ENCODE data around the gene SHOX. TPM values are rescaled to one million over a fixed set of nuclear protein-coding genes. Genes with fewer than 3 reads are reported as not detected.

SHOX gene
- total and polyA plus RNA-seq, 10 of the 15 experiments (the other 5 are each of a cell fraction or from before 2014, with no cell fraction given): 0.42 TPM; not detected in 9

DNA sequence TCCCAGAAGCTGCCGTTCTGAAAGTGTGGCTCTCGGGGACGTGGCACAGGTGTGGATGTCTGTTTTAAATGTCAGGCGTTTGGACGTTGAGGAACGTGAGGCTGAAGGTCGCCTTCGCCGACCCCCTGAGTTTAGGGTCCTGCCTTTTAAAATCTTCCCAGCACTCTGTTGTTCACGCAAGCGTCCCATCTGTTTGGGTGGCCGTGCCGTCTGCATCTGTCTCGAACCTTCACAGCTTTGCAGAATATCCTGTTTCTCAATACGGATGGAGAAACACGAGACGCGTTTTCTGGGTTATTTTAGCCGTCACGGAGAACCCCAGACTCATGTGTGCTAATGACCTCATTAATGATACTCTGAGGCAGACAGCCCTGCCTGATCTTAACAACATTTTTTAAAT lies 31.5 kb downstream of the SHOX start:
- H4K20me1 ChIP-seq (ENCODE audit: control insufficient read depth, insufficient read depth): no peaks in the 10 kb centered on the region
- CTCF ChIA-PET: no interaction called here
- FAIRE-seq (no peak), DNase-seq (ENCODE audit: low read depth, low spot score) (no peak), ATAC-seq (no peak)
- intact Hi-C loops (cut with micrococcal nuclease; ENCODE audit: unreplicated experiment) (no loop called here), in situ Hi-C loops (cut with MboI) (no loop called here)
- H3K4me2 ChIP-seq (ENCODE audit: control insufficient read depth, insufficient read depth): no peak overlapping the region
- no peaks in the 10 kb centered on the region; the same call in 1 of the 3 replicates for H3K9me3 ChIP-seq (replicated peaks; ENCODE audit: control insufficient read depth, insufficient read depth, low read length)
- 75% methylated on average over 20 of the region's 20 CpGs for WGBS (ENCODE audit: insufficient coverage, insufficient replicate concordance, low lambda C conversion rate, missing lambda C conversion rate)
- no peak overlapping the region for H2AFZ ChIP-seq (ENCODE audit: control insufficient read depth, low read depth, low read length)
- no peak overlapping the region for H3K27ac ChIP-seq (ENCODE audit: control insufficient read depth, insufficient read depth)
- POLR2A ChIA-PET: no interaction called here
- H3K9ac ChIP-seq (ENCODE audit: control insufficient read depth, insufficient read depth, low read length): no peak overlapping the region
- RAD21 ChIA-PET (ENCODE audit: unreplicated experiment): no interaction called here
- H3K79me2 ChIP-seq (ENCODE audit: control insufficient read depth, insufficient read depth, low read length): no peaks in the 10 kb centered on the region
- no peaks in the 10 kb centered on the region for H3K36me3 ChIP-seq (ENCODE audit: control insufficient read depth in 2 of 2, insufficient read depth in 2 of 2, low read length in 1 of 2)
- H3K4me1 ChIP-seq (ENCODE audit: control insufficient read depth, insufficient read depth, low read length): no peaks in the 10 kb centered on the region
- no peak overlapping the region for H3K4me3 ChIP-seq
- no TSS peak for BruUV-seq (replicated peaks)
- SMC1A ChIA-PET (ENCODE audit: uncharacterized antibody, unreplicated experiment): no interaction called here
- H3K27me3 ChIP-seq (replicated peaks in 1 of 2; ENCODE audit: control insufficient read depth in 2 of 2, insufficient read depth in 2 of 2, low read length in 1 of 2): no peaks in the 10 kb centered on the region
- TF ChIP-seq SKIL (IDR thresholded peaks at IDR 0.05; ENCODE audit: low read depth, poor library complexity, severe bottlenecking) (no peak), ZNF384 (IDR thresholded peaks at IDR 0.05; ENCODE audit: borderline replicate concordance, low read depth, low read length) (no peak), RELB (IDR thresholded peaks at IDR 0.05; ENCODE audit: low read depth) (no peak), PRDM15 (CRISPR knock-in tag; IDR thresholded peaks at IDR 0.05) (no peak), MEF2A (IDR thresholded peaks at IDR 0.05; ENCODE audit: insufficient read depth, low read depth, low read length) (no peak), CHD1 (IDR thresholded peaks at IDR 0.05; ENCODE audit: low read depth, low read length) (no peak), SUZ12 (IDR thresholded peaks at IDR 0.05; ENCODE audit: unreplicated experiment) (no peak), SRF (IDR thresholded peaks at IDR 0.05; ENCODE audit: low read depth in 2 of 2, low read length in 2 of 2) (no peak), KAT2A (conservative IDR thresholded peaks at IDR 0.05; ENCODE audit: control insufficient read depth, low read depth, low read length) (no peak), BACH1 (IDR thresholded peaks at IDR 0.05; ENCODE audit: borderline replicate concordance) (no peak), ZNF622 (IDR thresholded peaks at IDR 0.05) (no peak), SPI1 (IDR thresholded peaks at IDR 0.05; ENCODE audit: borderline replicate concordance, insufficient read depth, low read depth, low read length) (no peak), ASH2L (IDR thresholded peaks at IDR 0.05; ENCODE audit: borderline replicate concordance, low read depth) (no peak), ESRRA (IDR thresholded peaks at IDR 0.05; ENCODE audit: low read length) (no peak), TARDBP (IDR thresholded peaks at IDR 0.05; ENCODE audit: borderline replicate concordance) (no peak), CBX3 (IDR thresholded peaks at IDR 0.05; ENCODE audit: borderline replicate concordance, low read depth) (no peak), HCFC1 (IDR thresholded peaks at IDR 0.05; ENCODE audit: low read length) (no peak)

Data from GM12878 (cell line).